Liver (tissue), 9 donors: Measurements from ENCODE around the gene ST6GALNAC3. TPM values are rescaled to one million over a fixed set of nuclear protein-coding genes. Genes with fewer than 3 reads are reported as not detected.
A peak's percentile ranks its signal among the peaks of the same experiment; 100 is the strongest.

Experiments
- DNase-seq: peaks from one replicate; pipeline ENCODE4 v3.0.0-alpha.2; 2017; ENCODE audit warnings: low spot score
- H3K27ac ChIP-seq, 2 donors: one replicate each; pipeline ENCODE4 v1.7.0; 2013; ENCODE audit warnings: inconsistent platforms in 2 of 2, low read length in 2 of 2, control low read depth in 1 of 2, low read depth in 1 of 2, mild to moderate bottlenecking in 1 of 2
- H3K27me3 ChIP-seq, 4 donors: one replicate each; pipeline versions ENCODE4 v1.6.1 to v1.7.0; 2013; ENCODE audit warnings: low read length in 3 of 4, inconsistent platforms in 1 of 4, mild to moderate bottlenecking in 1 of 4, moderate library complexity in 1 of 4; ENCODE audit not compliant: control insufficient read depth in 4 of 4, insufficient read depth in 4 of 4
- H3K36me3 ChIP-seq, 4 donors: one replicate each; pipeline versions ENCODE4 v1.6.1 to v1.7.0; 2013; ENCODE audit warnings: low read length in 3 of 4, mild to moderate bottlenecking in 3 of 4, low read depth in 1 of 4, moderate library complexity in 1 of 4; ENCODE audit not compliant: control insufficient read depth in 4 of 4, insufficient read depth in 3 of 4
- H3K4me1 ChIP-seq, 4 donors: one replicate each; pipeline versions ENCODE4 v1.6.1 to v1.7.0; 2013; ENCODE audit warnings: low read length in 3 of 4, mild to moderate bottlenecking in 3 of 4, moderate library complexity in 1 of 4; ENCODE audit not compliant: control insufficient read depth in 4 of 4, insufficient read depth in 4 of 4
- H3K4me3 ChIP-seq, 3 donors: one replicate each; pipeline versions ENCODE4 v1.6.1 to v1.7.0; 2013; ENCODE audit warnings: low read length in 3 of 3, control low read depth in 1 of 3, low read depth in 1 of 3, mild to moderate bottlenecking in 1 of 3
- H3K9ac ChIP-seq, 2 donors: one replicate each; pipeline ENCODE4 v1.7.0; 2013; ENCODE audit warnings: low read length in 2 of 2, mild to moderate bottlenecking in 2 of 2, moderate library complexity in 2 of 2, control low read depth in 1 of 2, low read depth in 1 of 2
- H3K9me3 ChIP-seq, 4 donors: one replicate each; pipeline versions ENCODE4 v1.6.1 to v1.7.0; 2013; ENCODE audit warnings: low read length in 3 of 4; ENCODE audit not compliant: control insufficient read depth in 4 of 4
- ATF3 ChIP-seq: IDR thresholded peaks from 2 replicates; pipeline ENCODE4 v1.6.1; 2016; ENCODE audit warnings: antibody characterized with exemption
- CTCF ChIP-seq: fragments of 150-350 bp; IDR thresholded peaks from 2 replicates; pipeline ENCODE4 v1.5.1; 2017; ENCODE audit warnings: improper control_type of control experiment, low read depth, low read length; ENCODE audit not compliant: missing input control
- EGR1 ChIP-seq, 2 donors: IDR thresholded peaks; 2 replicates each; pipeline ENCODE4 v1.6.1; 2016 to 2018; ENCODE audit warnings: antibody characterized with exemption in 2 of 2, low read depth in 2 of 2
- FOXA1 ChIP-seq: IDR thresholded peaks from 2 replicates; pipeline ENCODE4 v1.6.1; 2016; ENCODE audit warnings: antibody characterized with exemption
- FOXA2 ChIP-seq: IDR thresholded peaks from 2 replicates; pipeline ENCODE4 v1.6.1; 2016; ENCODE audit warnings: antibody characterized with exemption
- GABPA ChIP-seq, 2 donors: IDR thresholded peaks in 1 of 2; conservative IDR thresholded peaks in 1 of 2; 2 replicates each; pipeline ENCODE4 v1.6.1; 2016; ENCODE audit warnings: antibody characterized with exemption in 2 of 2, mild to moderate bottlenecking in 1 of 2, moderate library complexity in 1 of 2
- HNF4A ChIP-seq, 2 donors: conservative IDR thresholded peaks; 2 replicates each; pipeline ENCODE4 v1.6.1; 2016; ENCODE audit warnings: antibody characterized with exemption in 2 of 2, mild to moderate bottlenecking in 2 of 2
- HNF4G ChIP-seq: IDR thresholded peaks from 2 replicates; pipeline ENCODE4 v1.6.1; 2016; ENCODE audit warnings: antibody characterized with exemption
- JUND ChIP-seq, 2 donors: IDR thresholded peaks; 2 replicates each; pipeline ENCODE4 v1.6.1; 2016; ENCODE audit warnings: antibody characterized with exemption in 2 of 2
- NR2F2 ChIP-seq: IDR thresholded peaks from 2 replicates; pipeline ENCODE4 v1.6.1; 2016; ENCODE audit warnings: antibody characterized with exemption
- RAD21 ChIP-seq, 2 donors: IDR thresholded peaks; 2 replicates each; pipeline ENCODE4 v1.6.1; 2016; ENCODE audit warnings: antibody characterized with exemption in 2 of 2, mild to moderate bottlenecking in 2 of 2
- REST ChIP-seq: IDR thresholded peaks from 2 replicates; pipeline ENCODE4 v1.6.1; 2016; ENCODE audit warnings: antibody characterized with exemption, mild to moderate bottlenecking
- RXRA ChIP-seq, 2 donors: IDR thresholded peaks; 2 replicates each; pipeline ENCODE4 v1.6.1; 2017 to 2018; ENCODE audit warnings: antibody characterized with exemption in 2 of 2, mild to moderate bottlenecking in 1 of 2
- SP1 ChIP-seq: IDR thresholded peaks from 2 replicates; pipeline ENCODE4 v1.6.1; 2018; ENCODE audit warnings: antibody characterized with exemption, mild to moderate bottlenecking
- YY1 ChIP-seq: IDR thresholded peaks from 2 replicates; pipeline ENCODE4 v1.6.1; 2016; ENCODE audit warnings: antibody characterized with exemption, mild to moderate bottlenecking
- ZBTB33 ChIP-seq: IDR thresholded peaks from 2 replicates; pipeline ENCODE4 v1.6.1; 2016; ENCODE audit warnings: antibody characterized with exemption
- WGBS: extraction: QIAGEN DNeasy Blood & Tissue Kit; methylation state at CpG from one replicate; pipeline ENCODE4 v1.1.7; 2013; 5-methylcytosine and 5-hydroxymethylcytosine counted together
- polyA plus RNA-seq, 2 donors: library from polyadenylated mRNA; stranded (reverse) in 1 of 2; unstranded in 1 of 2; fragments of 200-250 nt in 1 of 2; fragments of >200 nt in 1 of 2; fragmentation: Nextera tagmentation in 1 of 2; extraction: Ambion mirVana in 1 of 2; gene quantifications; one replicate each; pipeline versions ENCODE4 v1.2.1 to v1.2.3, GENCODE V29; 2013 to 2015
- total RNA-seq, 2 donors: library from RNA; depleted of rRNA; stranded (reverse); fragments of >200 nt; gene quantifications; one replicate each; pipeline ENCODE4 v1.2.3, GENCODE V29; 2014
- donor health status: healthy.
- donor health status: healthy.
- donor health status: healthy.
- donor health status: healthy.
- donor health status: healthy.

The ST6GALNAC3 gene
- total and polyA plus RNA-seq, 4 donors, result 1.2 to 5.0 (median 3.2) TPM

DNA sequence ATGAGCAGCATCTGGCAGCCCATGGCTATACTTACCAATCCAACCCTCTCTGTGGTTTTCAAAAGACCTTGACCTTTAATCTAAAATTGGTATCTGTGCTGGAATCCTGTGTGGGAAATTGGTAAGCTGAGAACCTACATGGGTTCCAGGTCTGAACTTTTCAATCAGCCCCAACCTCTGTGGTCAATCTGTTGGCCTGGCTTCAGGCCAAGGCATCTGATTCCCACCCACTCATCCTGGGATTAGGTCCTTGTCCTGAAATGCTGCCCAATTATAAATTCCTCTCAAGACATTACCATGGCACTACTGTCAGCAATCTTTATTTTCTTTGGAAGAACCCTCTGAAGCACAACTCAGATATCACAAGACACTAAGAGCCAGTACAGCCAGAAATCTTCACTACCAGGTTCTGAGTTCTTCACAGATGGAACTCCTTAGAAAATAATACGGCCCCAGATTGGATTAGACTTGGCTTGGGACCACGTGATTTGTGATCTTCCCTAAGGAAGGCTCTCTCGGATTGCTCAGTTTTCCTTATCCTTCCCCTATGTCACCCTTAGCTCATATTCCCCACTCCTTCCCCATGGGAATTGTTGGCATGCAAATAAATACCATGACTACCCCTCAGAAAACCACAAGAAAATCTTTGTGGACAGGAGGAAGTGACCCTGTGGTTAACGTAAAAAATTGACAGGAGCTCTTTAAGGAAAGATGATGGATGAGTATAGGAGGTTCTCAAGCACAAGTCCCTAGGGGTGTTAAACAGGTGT, 584.8 kb downstream of the ST6GALNAC3 start (continued):
- TF ChIP-seq REST (no peak), EGR1 (IDR thresholded peaks at IDR 0.05; ENCODE audit: low read depth in 2 of 2) (no peak), NR2F2 (no peak), RAD21 (IDR thresholded peaks at IDR 0.05) (no peak), ZBTB33 (no peak)

GRCh38 chr1:76661531-76661930, 587.0 kb downstream of the ST6GALNAC3 start:
- WGBS, result 68% methylated on average over 2 of the region's 2 CpGs
- H3K27ac ChIP-seq, result no peak overlapping the region
- H3K4me1 ChIP-seq, result peaks cover 0 to 2% (median 1%) of the 10 kb centered on the region in 4 donors
- no peaks in the 10 kb centered on the region for H3K36me3 ChIP-seq
- H3K4me3 ChIP-seq, result no peak overlapping the region
- peaks cover 0 to 2% (median 0%) of the 10 kb centered on the region in 4 donors for H3K9me3 ChIP-seq
- H3K9ac ChIP-seq, result no peak overlapping the region
- DNase-seq, result no peak
- H3K27me3 ChIP-seq, result no peaks in the 10 kb centered on the region
- TF ChIP-seq REST, result no peak

DNA sequence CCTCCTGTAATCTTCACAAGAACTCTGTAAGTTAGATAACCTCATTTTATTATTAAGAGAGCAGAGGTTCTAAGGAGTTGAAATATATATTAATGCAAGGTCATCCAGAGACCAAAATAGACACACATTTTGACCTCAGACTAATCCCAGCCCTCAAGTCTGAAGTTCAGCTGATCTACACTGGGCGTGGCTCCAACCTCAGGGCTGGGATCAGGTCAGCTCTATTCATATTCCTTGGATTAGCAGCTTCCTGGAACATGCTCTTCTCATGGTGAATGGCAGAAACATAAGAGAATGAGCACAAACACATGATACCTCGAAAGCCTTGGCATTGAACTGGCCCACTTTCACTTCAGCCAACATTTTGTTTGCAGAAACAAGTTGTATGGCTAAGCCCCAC, 592.0 kb downstream of the ST6GALNAC3 start:
- no peak overlapping the region for H3K27ac ChIP-seq
- H3K27me3 ChIP-seq, result no peaks in the 10 kb centered on the region
- DNase-seq, result no peak
- H3K4me1 ChIP-seq, result peaks cover 0 to 13% (median 7%) of the 10 kb centered on the region in 4 donors
- H3K9ac ChIP-seq, result no peak overlapping the region
- H3K36me3 ChIP-seq, result no peaks in the 10 kb centered on the region
- 25% methylated on average over 2 of the region's 2 CpGs for WGBS
- H3K4me3 ChIP-seq, result no peak overlapping the region
- TF ChIP-seq CTCF, result no peak
- peak; percentile 42 for TF ChIP-seq SP1
- no peak for TF ChIP-seq GABPA (IDR thresholded peaks at IDR 0.05 in 1 of 2, conservative IDR thresholded peaks at IDR 0.05 in 1 of 2)
- no peak for TF ChIP-seq JUND (IDR thresholded peaks at IDR 0.05)
- no peak for TF ChIP-seq ATF3
- TF ChIP-seq YY1, result peak; percentile 26
- TF ChIP-seq RAD21 (IDR thresholded peaks at IDR 0.05), result peak in 1 of 2 donors; percentile 18
- peak; percentile 92 to 94 for TF ChIP-seq HNF4A (conservative IDR thresholded peaks at IDR 0.05)
- TF ChIP-seq HNF4G, result peak; percentile 71
- no peak for TF ChIP-seq FOXA2
- TF ChIP-seq FOXA1, result no peak
- TF ChIP-seq EGR1 (IDR thresholded peaks at IDR 0.05; ENCODE audit: low read depth in 2 of 2), result no peak
- TF ChIP-seq RXRA (IDR thresholded peaks at IDR 0.05), result peak; percentile 40 to 65
- no peaks in the 10 kb centered on the region for H3K9me3 ChIP-seq
